Measurements from ENCODE around the gene MSI2. TPM values are rescaled to one million over a fixed set of nuclear protein-coding genes. Genes with fewer than 3 reads are reported as not detected.
A peak's percentile ranks its signal among the peaks of the same experiment; 100 is the strongest.

MSI2 gene
- total and polyA plus RNA-seq, 7 donors = 37.6 to 133 (median 87.1) TPM

- intact Hi-C loops (cut with DNase I) = loop anchor here in 1 of 2 donors (10.0 kb wide), 1 partner anchor 286 kb away; no protein-coding TSS in a partner anchor
- Histone ChIP-seq H3K4me3 (no peak overlapping the region), H3K4me1 (peaks cover 42% of the 10 kb centered on the region)
Measured at GRCh38 chr17:57570724-57571344, 314.5 kb downstream of the MSI2 start.

GRCh38 chr17:57572062-57572461 lies 315.7 kb downstream of the MSI2 start:
- Histone ChIP-seq H3K27me3 (ENCODE audit: insufficient read depth in 3 of 3, low read length in 2 of 3) (no peaks in the 10 kb centered on the region), H3K4me3 (peak overlapping the region; percentile 11), H3K4me1 (peaks cover 44% of the 10 kb centered on the region), H3K36me3 (ENCODE audit: insufficient read depth in 1 of 2, low read depth in 1 of 2) (no peaks in the 10 kb centered on the region), H3K9me3 (no peaks in the 10 kb centered on the region), H3K27ac (peak overlapping the region; percentile 95)
- intact Hi-C loops (cut with DNase I) = loop anchor here in 1 of 2 donors (10.0 kb wide), 1 partner anchor 287 kb away; no protein-coding TSS in a partner anchor
- 25 to 56% (median 35%) methylated on average over 6 of the region's 6 CpGs for WGBS, 3 donors
- ATAC-seq (peak; percentile 75 to 84 (median 78)), DNase-seq (no peak)
- TF ChIP-seq CTCF (IDR thresholded peaks at IDR 0.05) = no peak

More at GRCh38 chr17:57570724-57571344, 314.5 kb downstream of the MSI2 start:
- TF ChIP-seq CTCF (IDR thresholded peaks at IDR 0.05) = no peak
- ATAC-seq (peak in 1 of 4 donors; percentile 19), DNase-seq (no peak)
- Histone ChIP-seq H3K27ac (peak overlapping the region; percentile 95), H3K9me3 (no peaks in the 10 kb centered on the region), H3K36me3 (ENCODE audit: insufficient read depth in 1 of 2, low read depth in 1 of 2) (no peaks in the 10 kb centered on the region), H3K27me3 (ENCODE audit: insufficient read depth in 3 of 3, low read length in 2 of 3) (no peaks in the 10 kb centered on the region)
- 39 to 45% (median 44%) methylated on average over 10 of the region's 10 CpGs for WGBS, 3 donors

- H3K4me3 ChIP-seq = peak overlapping the region; percentile 11
- intact Hi-C loops (cut with DNase I) = loop anchor here in 1 of 2 donors (10.0 kb wide), 1 partner anchor 288 kb away; no protein-coding TSS in a partner anchor
- peak; percentile 71 to 77 (median 74) for ATAC-seq
- DNase-seq = no peak
- peaks cover 49% of the 10 kb centered on the region for H3K4me1 ChIP-seq
- 31 to 61% (median 44%) methylated on average over 13 of the region's 13 CpGs for WGBS, 3 donors
- no peak for TF ChIP-seq CTCF (IDR thresholded peaks at IDR 0.05)
- no peaks in the 10 kb centered on the region for H3K9me3 ChIP-seq
- H3K36me3 ChIP-seq (ENCODE audit: insufficient read depth in 1 of 2, low read depth in 1 of 2) = no peaks in the 10 kb centered on the region
- peak overlapping the region; percentile 95 for H3K27ac ChIP-seq
- H3K27me3 ChIP-seq (ENCODE audit: insufficient read depth in 3 of 3, low read length in 2 of 3) = no peaks in the 10 kb centered on the region
Measured at GRCh38 chr17:57572600-57572999, 316.3 kb downstream of the MSI2 start.

GRCh38 chr17:57574040-57574513 lies 317.8 kb downstream of the MSI2 start:
- DNase-seq = peak; percentile 58 to 83
- peaks cover 63% of the 10 kb centered on the region for H3K4me1 ChIP-seq
- 53 to 61% (median 54%) methylated on average over 4 of the region's 4 CpGs for WGBS, 3 donors

More at GRCh38 chr17:57574040-57574513, 317.8 kb downstream of the MSI2 start:
- peak; percentile 25 to 36 (median 30) for ATAC-seq
- H3K4me3 ChIP-seq = no peak overlapping the region
- H3K9me3 ChIP-seq = no peaks in the 10 kb centered on the region
- TF ChIP-seq CTCF (IDR thresholded peaks at IDR 0.05) = no peak
- H3K36me3 ChIP-seq (ENCODE audit: insufficient read depth in 1 of 2, low read depth in 1 of 2) = no peaks in the 10 kb centered on the region
- intact Hi-C loops (cut with DNase I) = loop anchor here in 1 of 2 donors (10.0 kb wide), 1 partner anchor 289 kb away; no protein-coding TSS in a partner anchor
- no peaks in the 10 kb centered on the region for H3K27me3 ChIP-seq (ENCODE audit: insufficient read depth in 3 of 3, low read length in 2 of 3)
- H3K27ac ChIP-seq = peak overlapping the region; percentile 95

Measured in psoas muscle (tissue), 8 donors.